H9 (cell line): ENCODE measurements around the gene CDH23. TPM values are rescaled to one million over a fixed set of nuclear protein-coding genes. Genes with fewer than 3 reads are reported as not detected.

Experiments
- DNase-seq: peaks from one replicate; pipeline ENCODE4 v3.0.0-alpha.2; 2017
- H2AFZ ChIP-seq: one replicate; pipeline ENCODE4 v1.6.1; 2013; ENCODE audit warnings: mild to moderate bottlenecking, low read length, control low read depth, moderate library complexity
- H2AK5ac ChIP-seq: 2 replicates; pipeline ENCODE4 v1.6.1; 2013; ENCODE audit warnings: low read length, control low read depth, mixed read lengths; ENCODE audit not compliant: insufficient read length
- H2BK120ac ChIP-seq: one replicate; pipeline ENCODE4 v1.6.1; 2013; ENCODE audit warnings: low read depth, mild to moderate bottlenecking, low read length, control low read depth, inconsistent platforms; ENCODE audit not compliant: poor library complexity, severe bottlenecking
- H2BK12ac ChIP-seq: 2 replicates; pipeline ENCODE4 v1.6.1; 2013; ENCODE audit warnings: low read length, control low read depth, mixed read lengths, low read depth; ENCODE audit not compliant: insufficient read length
- H2BK15ac ChIP-seq: 2 replicates; pipeline ENCODE4 v1.6.1; 2013; ENCODE audit warnings: low read depth, low read length, control low read depth
- H2BK20ac ChIP-seq: one replicate; pipeline ENCODE4 v1.6.1; 2013; ENCODE audit warnings: low read depth, mild to moderate bottlenecking, low read length, control low read depth, inconsistent platforms; ENCODE audit not compliant: poor library complexity, severe bottlenecking
- H2BK5ac ChIP-seq: 2 replicates; pipeline ENCODE4 v1.6.1; 2013; ENCODE audit warnings: low read length, control low read depth, mixed read lengths; ENCODE audit not compliant: insufficient read length
- H3K14ac ChIP-seq: 2 replicates; pipeline ENCODE4 v1.6.1; 2013; ENCODE audit warnings: low read length, control low read depth; ENCODE audit not compliant: insufficient read depth
- H3K18ac ChIP-seq: 2 replicates; pipeline ENCODE4 v1.6.1; 2013; ENCODE audit warnings: low read depth, mild to moderate bottlenecking, mixed read lengths, low read length, control low read depth; ENCODE audit not compliant: insufficient read length
- H3K23ac ChIP-seq: 2 replicates; pipeline ENCODE4 v1.6.1; 2013; ENCODE audit warnings: low read length, control low read depth, mixed read lengths, low read depth; ENCODE audit not compliant: insufficient read length
- H3K23me2 ChIP-seq: 2 replicates; pipeline ENCODE4 v1.6.1; 2013; ENCODE audit warnings: low read depth, mild to moderate bottlenecking, mixed read lengths, low read length, control low read depth; ENCODE audit not compliant: insufficient read length, poor library complexity, severe bottlenecking
- H3K27ac ChIP-seq: 2 replicates; pipeline ENCODE4 v1.5.1; 2013; ENCODE audit warnings: low read length, control low read depth, mixed read lengths, low read depth; ENCODE audit not compliant: insufficient read length
- H3K27me3 ChIP-seq: 2 replicates; pipeline ENCODE4 v1.6.1; 2013; ENCODE audit warnings: low read length, control low read depth, inconsistent platforms; ENCODE audit not compliant: insufficient read depth
- H3K4ac ChIP-seq: 2 replicates; pipeline ENCODE4 v1.6.1; 2013; ENCODE audit warnings: low read depth, mild to moderate bottlenecking, control low read depth, inconsistent platforms, low read length, moderate library complexity
- H3K4me1 ChIP-seq: 2 replicates; pipeline ENCODE4 v1.6.1; 2013; ENCODE audit warnings: low read length, control low read depth, inconsistent platforms; ENCODE audit not compliant: insufficient read depth
- H3K4me2 ChIP-seq: 2 replicates; pipeline ENCODE4 v1.6.1; 2013; ENCODE audit warnings: low read length, control low read depth, mixed read lengths; ENCODE audit not compliant: insufficient read length, insufficient read depth
- H3K56ac ChIP-seq: 2 replicates; pipeline ENCODE4 v1.6.1; 2013; ENCODE audit warnings: low read depth, mild to moderate bottlenecking, mixed read lengths, low read length, control low read depth; ENCODE audit not compliant: insufficient read length
- H3K79me1 ChIP-seq: 2 replicates; pipeline ENCODE4 v1.6.1; 2013; ENCODE audit warnings: low read depth, mild to moderate bottlenecking, moderate library complexity, low read length, control low read depth, inconsistent platforms; ENCODE audit not compliant: insufficient read depth, poor library complexity, severe bottlenecking
- H3K79me2 ChIP-seq: 2 replicates; pipeline ENCODE4 v1.6.1; 2013; ENCODE audit warnings: low read length, control low read depth, inconsistent platforms; ENCODE audit not compliant: insufficient read depth
- H3K9ac ChIP-seq: 2 replicates; pipeline ENCODE4 v1.6.1; 2013; ENCODE audit warnings: low read length, control low read depth, mixed read lengths; ENCODE audit not compliant: insufficient read length; ENCODE audit errors: extremely low read depth
- H3K9me3 ChIP-seq: one replicate; pipeline ENCODE4 v1.6.1; 2013; ENCODE audit warnings: low read depth, low read length, inconsistent platforms; ENCODE audit not compliant: control insufficient read depth
- H3T11ph ChIP-seq: one replicate; pipeline ENCODE4 v1.6.1; 2013; ENCODE audit warnings: mild to moderate bottlenecking, low read length, control low read depth, inconsistent platforms
- H4K20me1 ChIP-seq: one replicate; pipeline ENCODE4 v1.6.1; 2013; ENCODE audit not compliant: control insufficient read depth, insufficient read length, insufficient read depth
- H4K5ac ChIP-seq: 2 replicates; pipeline ENCODE4 v1.6.1; 2013; ENCODE audit warnings: low read depth, mild to moderate bottlenecking, mixed read lengths, low read length, control low read depth; ENCODE audit not compliant: insufficient read length
- H4K8ac ChIP-seq: replicated peaks from 2 replicates; pipeline ENCODE4 v1.6.1; 2013; ENCODE audit warnings: low read length, control low read depth, mixed read lengths, low read depth; ENCODE audit not compliant: insufficient read length
- H4K91ac ChIP-seq: 2 replicates; pipeline ENCODE4 v1.6.1; 2013; ENCODE audit warnings: low read depth, mild to moderate bottlenecking, moderate library complexity, mixed read lengths, low read length, control low read depth; ENCODE audit not compliant: insufficient read length
- H3K27ac Mint-ChIP-seq, 3 experiments: 2 replicates in 2 of 3; 3 replicates in 1 of 3; pipeline ENCODE4 v1.8.0; 2020 to 2021; ENCODE audit warnings: mixed read lengths in 3 of 3, mild to moderate bottlenecking in 1 of 3, moderate library complexity in 1 of 3
- H3K27me3 Mint-ChIP-seq: 2 replicates; pipeline ENCODE4 v1.8.0; 2021; ENCODE audit warnings: low read depth, mild to moderate bottlenecking, moderate library complexity, mixed read lengths
- H3K36me3 Mint-ChIP-seq, 3 experiments: 2 replicates in 2 of 3; 3 replicates in 1 of 3; pipeline ENCODE4 v1.8.0; 2020 to 2021; ENCODE audit warnings: low read depth in 3 of 3, mixed read lengths in 3 of 3; ENCODE audit not compliant: insufficient read depth in 1 of 3
- H3K4me1 Mint-ChIP-seq, 2 experiments: 2 replicates each; pipeline ENCODE4 v1.8.0; 2020; ENCODE audit warnings: mixed read lengths in 2 of 2
- H3K4me3 Mint-ChIP-seq, 2 experiments: 2 replicates in 1 of 2; 3 replicates in 1 of 2; pipeline ENCODE4 v1.8.0; 2020 to 2021; ENCODE audit warnings: mild to moderate bottlenecking in 2 of 2, mixed read lengths in 2 of 2, moderate library complexity in 1 of 2
- H3K9me3 Mint-ChIP-seq, 2 experiments: 2 replicates in 1 of 2; 3 replicates in 1 of 2; pipeline ENCODE4 v1.8.0; 2020; ENCODE audit warnings: mild to moderate bottlenecking in 2 of 2, mixed read lengths in 2 of 2, moderate library complexity in 1 of 2
- CTCF ChIP-seq: fragments of 200-600 bp; sonication (generic); conservative IDR thresholded peaks from 3 replicates; pipeline ENCODE4 v1.8.0; 2021; ENCODE audit warnings: antibody characterized with exemption, mild to moderate bottlenecking
- WGBS: extraction: QIAGEN DNeasy Blood & Tissue Kit; methylation state at CpG from one replicate; pipeline ENCODE4 v1.1.7; 2013; ENCODE audit warnings: missing lambda C conversion rate, low lambda C conversion rate, mixed read lengths; ENCODE audit not compliant: insufficient read length; ENCODE audit errors: extremely low coverage; 5-methylcytosine and 5-hydroxymethylcytosine counted together
- total RNA-seq: library from RNA; stranded (reverse); gene quantifications from 2 replicates; pipeline ENCODE4 v1.2.1, GENCODE V29; 2021

The CDH23 gene
- total RNA-seq, 1 experiment from 2014 or later: 2.1 TPM

DNA sequence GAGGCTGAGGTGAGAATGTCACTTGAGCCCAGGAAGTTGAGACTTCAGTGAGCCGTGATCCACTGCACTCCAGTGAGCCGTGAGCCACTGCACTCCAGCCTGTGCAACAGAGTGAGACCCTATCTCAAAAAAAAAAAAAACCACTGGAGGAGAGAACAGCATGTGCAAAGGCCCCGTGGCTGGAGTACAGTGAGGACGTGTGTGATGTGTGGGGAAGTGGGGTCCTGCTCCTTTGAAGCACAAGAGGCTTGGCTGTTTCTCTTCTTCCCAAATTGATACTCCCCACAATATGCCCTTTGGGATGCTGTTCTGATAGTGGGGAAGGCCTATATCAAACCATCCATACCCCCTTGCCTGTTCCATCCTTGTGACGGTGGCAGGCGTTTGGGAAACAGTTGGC is 254.7 kb downstream of the CDH23 start:
- H3T11ph ChIP-seq: no peak overlapping the region
- no peak overlapping the region for H3K27ac Mint-ChIP-seq
- peaks cover 2% of the 10 kb centered on the region; the same call in 1 of the 2 replicates for H3K4me1 ChIP-seq
- H3K56ac ChIP-seq: no peak overlapping the region
- no peak overlapping the region for H3K18ac ChIP-seq
- H2BK20ac ChIP-seq: no peak overlapping the region
- H4K5ac ChIP-seq: no peak overlapping the region
- no peaks in the 10 kb centered on the region; the same call in 1 of the 2 replicates for H3K27me3 ChIP-seq
- H3K9me3 Mint-ChIP-seq: no peaks in the 10 kb centered on the region
- H3K79me1 ChIP-seq: no peaks in the 10 kb centered on the region
- peaks cover 45% of the 10 kb centered on the region for H3K27me3 Mint-ChIP-seq
- H2BK15ac ChIP-seq: no peak overlapping the region
- no peak overlapping the region for H4K91ac ChIP-seq
- H3K23me2 ChIP-seq: no peaks in the 10 kb centered on the region
- H3K79me2 ChIP-seq: no peaks in the 10 kb centered on the region
- peaks cover 0 to 2% (median 0%) of the 10 kb centered on the region in 3 experiments; a peak in 2 of 7 replicates for H3K36me3 Mint-ChIP-seq
- no peaks in the 10 kb centered on the region for H3K9me3 ChIP-seq
- no peak overlapping the region for H2BK120ac ChIP-seq
- no peak overlapping the region for H3K27ac ChIP-seq
- no peak overlapping the region for H3K9ac ChIP-seq
- H2BK5ac ChIP-seq: no peak overlapping the region
- H3K4me1 Mint-ChIP-seq: peaks cover 34 to 38% of the 10 kb centered on the region in 2 experiments
- H3K14ac ChIP-seq: no peak overlapping the region
- H3K4ac ChIP-seq: no peak overlapping the region
- H4K20me1 ChIP-seq: no peaks in the 10 kb centered on the region
- no peak overlapping the region; a peak in 1 of 5 replicates for H3K4me3 Mint-ChIP-seq
- H2BK12ac ChIP-seq: no peak overlapping the region
- H2AFZ ChIP-seq: no peak overlapping the region
- no peak overlapping the region for H3K23ac ChIP-seq
- no peak for DNase-seq
- no peak for TF ChIP-seq CTCF
- no peak overlapping the region for H4K8ac ChIP-seq
- H2AK5ac ChIP-seq: no peak overlapping the region
- no peak overlapping the region for H3K4me2 ChIP-seq
- WGBS: no CpG with 5 or more reads among the region's 6 CpGs
